Fibroblast of lung (primary cell): ENCODE results near the gene PPP1CB. TPM values are rescaled to one million over a fixed set of nuclear protein-coding genes. Genes with fewer than 3 reads are reported as not detected.
"Not testable (repeated sequence)": the region's sequence is repeated elsewhere in the genome, so short reads cannot be mapped to it uniquely, and the experiment has no call there.

Source experiments
- DNase-seq, 2 donors: peaks; one replicate each; pipeline versions ENCODE4 v3.0.0 to v3.0.0-alpha.2; 2010; ENCODE audit warnings: low read depth in 2 of 2
- H2AFZ ChIP-seq: 2 replicates; pipeline ENCODE4 v1.5.1; 2012; ENCODE audit warnings: low read length, control low read depth, inconsistent platforms
- H3K27ac ChIP-seq: 2 replicates; pipeline ENCODE4 v1.5.1; 2011; ENCODE audit warnings: low read length, control low read depth; ENCODE audit not compliant: insufficient read depth
- H3K27me3 ChIP-seq: 2 replicates; pipeline ENCODE4 v1.5.1; 2011; ENCODE audit warnings: mild to moderate bottlenecking, low read length; ENCODE audit not compliant: control insufficient read depth, insufficient read depth
- H3K36me3 ChIP-seq: 2 replicates; pipeline ENCODE4 v1.5.1; 2011; ENCODE audit warnings: low read length; ENCODE audit not compliant: control insufficient read depth, insufficient read depth
- H3K4me1 ChIP-seq: 2 replicates; pipeline ENCODE4 v1.5.1; 2011; ENCODE audit warnings: low read length; ENCODE audit not compliant: control insufficient read depth, insufficient read depth; ENCODE audit errors: extremely low read depth
- H3K4me2 ChIP-seq: 2 replicates; pipeline ENCODE4 v1.5.1; 2011; ENCODE audit warnings: low read length, control low read depth; ENCODE audit not compliant: insufficient read depth; ENCODE audit errors: extremely low read depth
- H3K4me3 ChIP-seq, 4 experiments: fragments of 200-600 bp in 1 of 4; sonication (generic) in 1 of 4; replicated peaks in 1 of 4; 2 replicates each; pipeline ENCODE4 v1.5.1; 2011 to 2016; ENCODE audit warnings: low read length in 4 of 4, low read depth in 3 of 4, mild to moderate bottlenecking in 3 of 4, control low read depth in 2 of 4, inconsistent platforms in 1 of 4, mixed read lengths in 1 of 4; ENCODE audit not compliant: insufficient read depth in 1 of 4; ENCODE audit errors: control extremely low read depth in 1 of 4
- H3K79me2 ChIP-seq: 2 replicates; pipeline ENCODE4 v1.5.1; 2012; ENCODE audit warnings: mild to moderate bottlenecking, low read length, inconsistent platforms; ENCODE audit not compliant: control insufficient read depth, insufficient read depth
- H3K9ac ChIP-seq: 2 replicates; pipeline ENCODE4 v1.5.1; 2011; ENCODE audit warnings: mild to moderate bottlenecking, low read length, control low read depth; ENCODE audit not compliant: insufficient read depth
- H3K9me3 ChIP-seq: 2 replicates; pipeline ENCODE4 v1.5.1; 2012; ENCODE audit warnings: low read depth, low read length; ENCODE audit not compliant: control insufficient read depth, insufficient read depth
- H4K20me1 ChIP-seq: 2 replicates; pipeline ENCODE4 v1.5.1; 2011; ENCODE audit warnings: low read length; ENCODE audit not compliant: control insufficient read depth, insufficient read depth; ENCODE audit errors: extremely low read depth
- EZH2 ChIP-seq: IDR thresholded peaks from 2 replicates; pipeline ENCODE4 v1.5.1; 2012; ENCODE audit warnings: low read length, control low read depth, mild to moderate bottlenecking; ENCODE audit errors: missing control alignments
- polyA plus RNA-seq, 2 donors: library from polyadenylated mRNA; depleted of rRNA in 1 of 2; stranded (reverse) in 1 of 2; unstranded in 1 of 2; fragments of >200 nt; gene quantifications; 2 replicates each; pipeline ENCODE4 v1.2.1, GENCODE V29; 2011 to 2012; ENCODE audit warnings: missing spikeins in 1 of 2
- total RNA-seq: library from RNA; depleted of rRNA; stranded (reverse); fragments of >200 nt; gene quantifications from 2 replicates; pipeline ENCODE4 v1.2.1, GENCODE V29; 2014
- TF ChIP-seq, protein P1 (sequence below), 2 donors: IDR thresholded peaks in 1 of 2; conservative IDR thresholded peaks in 1 of 2; 1 replicate in 1 of 2; 2 replicates in 1 of 2; pipeline ENCODE4 v1.5.1; 2011 to 2012; ENCODE audit warnings: low read length in 2 of 2, control low read depth in 1 of 2, inconsistent platforms in 1 of 2, low read depth in 1 of 2, mild to moderate bottlenecking in 1 of 2

The PPP1CB gene
- total and polyA plus RNA-seq, 2 donors (not counting 1 experiment from before 2014, with no cell fraction given): 172 to 179 TPM

DNA sequence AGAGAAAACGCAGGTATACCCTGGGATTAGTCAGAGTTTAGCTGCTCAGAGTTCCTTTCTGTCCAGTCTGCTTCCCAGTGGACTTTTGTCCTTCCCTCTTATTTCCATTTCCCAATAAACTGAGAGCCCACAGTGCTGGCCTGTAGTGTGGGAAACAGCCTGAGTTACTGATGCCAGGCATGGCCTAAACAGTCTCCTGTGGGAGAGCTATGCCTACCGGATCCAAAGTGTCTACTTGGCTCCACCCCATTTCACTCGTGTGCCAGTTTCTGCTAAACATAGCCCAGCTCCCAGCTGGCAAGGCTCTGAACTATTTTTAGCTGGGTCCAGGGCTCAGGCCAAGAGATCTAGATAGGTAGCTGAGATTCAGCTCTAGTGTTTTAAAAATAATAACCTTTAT lies 15.6 kb upstream of the PPP1CB start:
- Histone ChIP-seq H3K9me3 (no peaks in the 10 kb centered on the region), H3K36me3 (no peaks in the 10 kb centered on the region), H2AFZ (no peak overlapping the region), H3K27me3 (no peaks in the 10 kb centered on the region), H3K4me2 (no peak overlapping the region), H4K20me1 (no peaks in the 10 kb centered on the region), H3K79me2 (no peaks in the 10 kb centered on the region), H3K4me3 (no peak overlapping the region), H3K4me1 (no peaks in the 10 kb centered on the region), H3K9ac (no peak overlapping the region), H3K27ac (no peak overlapping the region)
- peak in 1 of 2 donors; percentile 28 for DNase-seq
- TF ChIP-seq, protein P1, sequence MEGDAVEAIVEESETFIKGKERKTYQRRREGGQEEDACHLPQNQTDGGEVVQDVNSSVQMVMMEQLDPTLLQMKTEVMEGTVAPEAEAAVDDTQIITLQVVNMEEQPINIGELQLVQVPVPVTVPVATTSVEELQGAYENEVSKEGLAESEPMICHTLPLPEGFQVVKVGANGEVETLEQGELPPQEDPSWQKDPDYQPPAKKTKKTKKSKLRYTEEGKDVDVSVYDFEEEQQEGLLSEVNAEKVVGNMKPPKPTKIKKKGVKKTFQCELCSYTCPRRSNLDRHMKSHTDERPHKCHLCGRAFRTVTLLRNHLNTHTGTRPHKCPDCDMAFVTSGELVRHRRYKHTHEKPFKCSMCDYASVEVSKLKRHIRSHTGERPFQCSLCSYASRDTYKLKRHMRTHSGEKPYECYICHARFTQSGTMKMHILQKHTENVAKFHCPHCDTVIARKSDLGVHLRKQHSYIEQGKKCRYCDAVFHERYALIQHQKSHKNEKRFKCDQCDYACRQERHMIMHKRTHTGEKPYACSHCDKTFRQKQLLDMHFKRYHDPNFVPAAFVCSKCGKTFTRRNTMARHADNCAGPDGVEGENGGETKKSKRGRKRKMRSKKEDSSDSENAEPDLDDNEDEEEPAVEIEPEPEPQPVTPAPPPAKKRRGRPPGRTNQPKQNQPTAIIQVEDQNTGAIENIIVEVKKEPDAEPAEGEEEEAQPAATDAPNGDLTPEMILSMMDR (conservative IDR thresholded peaks at IDR 0.05 in 1 of 2, IDR thresholded peaks at IDR 0.05 in 1 of 2; ENCODE audit: low read depth in 1 of 2, low read length in 2 of 2): no peak
- TF ChIP-seq EZH2: no peak

DNA sequence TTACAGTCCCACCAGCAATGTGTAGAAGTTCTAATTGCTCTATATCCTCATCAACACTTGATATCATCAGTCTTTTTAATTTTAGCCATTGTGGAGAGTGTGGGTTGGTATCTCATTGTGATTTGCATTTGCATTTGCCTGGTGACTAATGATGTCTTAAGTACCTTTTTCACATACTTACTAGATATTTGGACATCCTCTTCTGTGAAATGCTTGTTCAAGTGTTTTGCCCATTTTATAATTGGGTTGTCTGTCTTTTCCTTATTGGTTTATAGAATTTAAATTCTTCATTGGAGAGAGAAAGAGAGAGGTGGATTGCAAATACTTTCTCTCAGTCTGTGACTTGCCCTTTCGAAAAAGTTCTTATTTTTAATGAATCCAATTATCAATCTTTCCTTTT lies 14.0 kb upstream of the PPP1CB start:
- no peaks in the 10 kb centered on the region for H3K79me2 ChIP-seq
- DNase-seq: no peak
- no peak overlapping the region for H3K27ac ChIP-seq
- no peaks in the 10 kb centered on the region for H3K36me3 ChIP-seq
- no peak overlapping the region for H3K4me3 ChIP-seq
- no peak overlapping the region for H3K4me2 ChIP-seq
- no peaks in the 10 kb centered on the region for H3K4me1 ChIP-seq
- no peaks in the 10 kb centered on the region for H4K20me1 ChIP-seq
- H2AFZ ChIP-seq: no peak overlapping the region
- no peaks in the 10 kb centered on the region for H3K9me3 ChIP-seq
- no peak for TF ChIP-seq EZH2
- TF ChIP-seq, protein P1 (conservative IDR thresholded peaks at IDR 0.05 in 1 of 2, IDR thresholded peaks at IDR 0.05 in 1 of 2; ENCODE audit: low read depth in 1 of 2, low read length in 2 of 2): no peak
- no peaks in the 10 kb centered on the region for H3K27me3 ChIP-seq
- no peak overlapping the region for H3K9ac ChIP-seq

DNA sequence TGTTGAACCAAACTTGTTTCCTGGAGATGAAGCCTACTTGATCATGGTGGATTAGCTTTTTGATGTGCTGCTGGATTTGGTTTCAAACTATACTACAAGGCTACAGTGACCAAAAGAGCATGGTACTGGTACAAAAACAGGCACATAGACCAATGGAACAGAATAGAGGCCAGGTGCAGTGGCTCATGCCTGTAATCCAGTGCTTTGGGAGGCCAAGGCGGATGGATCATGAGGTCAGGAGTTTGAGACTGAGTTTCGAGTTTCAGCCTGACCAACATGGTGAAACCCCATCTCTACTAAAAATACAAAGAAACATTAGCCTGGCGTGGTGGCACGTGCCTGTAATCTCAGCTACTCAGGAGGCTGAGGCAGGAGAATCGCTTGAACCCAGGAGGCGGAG lies 9.0 kb upstream of the PPP1CB start:
- not testable (repeated sequence) for H3K27ac ChIP-seq, H3K4me1 ChIP-seq, H4K20me1 ChIP-seq, H3K9me3 ChIP-seq, H3K4me3 ChIP-seq, H3K79me2 ChIP-seq, DNase-seq, H3K9ac ChIP-seq, H2AFZ ChIP-seq, H3K4me2 ChIP-seq, H3K36me3 ChIP-seq, H3K27me3 ChIP-seq
